Vagina (tissue), 2 donors: ENCODE data around the gene SFT2D3.

Source experiments
- POLR2A ChIP-seq, 2 donors: fragments of 450-650 bp; IDR thresholded peaks; one replicate each; pipeline ENCODE4 v1.6.1; 2017; ENCODE audit warnings: antibody characterized with exemption in 2 of 2, mild to moderate bottlenecking in 2 of 2, moderate library complexity in 2 of 2
- POLR2AphosphoS5 ChIP-seq, 2 donors: sonication (generic); formaldehyde crosslinking; IDR thresholded peaks; one replicate each; pipeline ENCODE4 v1.9.0; 2017; ENCODE audit warnings: antibody characterized with exemption in 2 of 2, mild to moderate bottlenecking in 2 of 2, low read depth in 1 of 2; ENCODE audit not compliant: insufficient read depth in 1 of 2
- TF ChIP-seq, protein P1 (sequence below), 3 experiments: fragments of 450-650 bp in 2 of 3; fragments of 200-600 bp in 1 of 3; sonication (generic) in 1 of 3; IDR thresholded peaks; one replicate each; pipeline ENCODE4 v1.5.1; 2017 to 2019; ENCODE audit warnings: antibody characterized with exemption in 3 of 3, mild to moderate bottlenecking in 2 of 3, moderate library complexity in 2 of 3

DNA sequence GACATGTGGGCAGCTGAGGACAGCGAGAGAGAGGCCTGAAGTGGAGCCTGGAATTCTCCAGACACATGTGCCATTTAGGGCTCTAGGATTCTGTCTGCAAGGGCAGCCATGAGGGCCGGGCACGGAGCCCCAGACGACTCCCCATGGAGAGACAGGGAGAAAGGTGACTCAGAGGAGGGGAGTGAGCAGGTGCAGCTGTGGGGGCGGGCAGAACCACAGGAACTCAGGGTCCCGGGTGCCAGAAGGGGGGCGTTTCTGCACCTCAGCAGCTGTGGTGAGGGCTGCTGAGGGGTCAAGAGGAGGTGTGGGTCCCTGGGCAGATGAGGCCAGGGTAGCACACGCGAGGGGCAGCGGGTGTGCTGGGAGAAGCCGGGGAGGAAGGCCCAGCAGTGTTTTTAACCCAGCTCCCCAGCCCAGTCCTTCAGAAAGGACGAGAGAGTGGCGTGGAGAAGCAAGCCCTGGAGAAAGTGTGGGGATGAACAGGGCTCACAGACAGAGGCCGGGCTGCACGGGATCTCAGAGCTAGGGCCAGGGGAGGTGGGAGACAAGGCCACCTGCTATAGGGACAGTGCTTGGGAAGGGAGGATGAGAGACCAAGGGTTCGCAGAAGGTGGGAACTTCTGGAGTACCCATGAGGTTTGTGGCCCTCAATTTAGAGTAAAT is 47.7 kb upstream of the SFT2D3 start:
- TF ChIP-seq POLR2AphosphoS5 (IDR thresholded peaks at IDR 0.05; ENCODE audit: insufficient read depth in 1 of 2, low read depth in 1 of 2) (no peak), POLR2A (IDR thresholded peaks at IDR 0.05) (no peak)
- TF ChIP-seq, protein P1, sequence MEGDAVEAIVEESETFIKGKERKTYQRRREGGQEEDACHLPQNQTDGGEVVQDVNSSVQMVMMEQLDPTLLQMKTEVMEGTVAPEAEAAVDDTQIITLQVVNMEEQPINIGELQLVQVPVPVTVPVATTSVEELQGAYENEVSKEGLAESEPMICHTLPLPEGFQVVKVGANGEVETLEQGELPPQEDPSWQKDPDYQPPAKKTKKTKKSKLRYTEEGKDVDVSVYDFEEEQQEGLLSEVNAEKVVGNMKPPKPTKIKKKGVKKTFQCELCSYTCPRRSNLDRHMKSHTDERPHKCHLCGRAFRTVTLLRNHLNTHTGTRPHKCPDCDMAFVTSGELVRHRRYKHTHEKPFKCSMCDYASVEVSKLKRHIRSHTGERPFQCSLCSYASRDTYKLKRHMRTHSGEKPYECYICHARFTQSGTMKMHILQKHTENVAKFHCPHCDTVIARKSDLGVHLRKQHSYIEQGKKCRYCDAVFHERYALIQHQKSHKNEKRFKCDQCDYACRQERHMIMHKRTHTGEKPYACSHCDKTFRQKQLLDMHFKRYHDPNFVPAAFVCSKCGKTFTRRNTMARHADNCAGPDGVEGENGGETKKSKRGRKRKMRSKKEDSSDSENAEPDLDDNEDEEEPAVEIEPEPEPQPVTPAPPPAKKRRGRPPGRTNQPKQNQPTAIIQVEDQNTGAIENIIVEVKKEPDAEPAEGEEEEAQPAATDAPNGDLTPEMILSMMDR (IDR thresholded peaks at IDR 0.05), result no peak
